ENCODE measurements around the gene GCSH.
A peak's percentile ranks its signal among the peaks of the same experiment; 100 is the strongest.

GCSH gene

GRCh38 chr16:81095953-81096714 lies at the start of gene GCSH:
Gene GCSH (minus strand): TSS chr16:81096395. CDS start chr16:81096278, 117 bp downstream.
- CTCF ChIA-PET: interaction anchor here (0.7 kb wide), 1 partner anchor 60 kb away, joined by 3 read pairs; the partner anchor contains the start of gene ATMIN
- DNase-seq (ENCODE audit: extremely low spot score): peak; percentile 98
- TF ChIP-seq CTCF (IDR thresholded peaks at IDR 0.05; ENCODE audit: control extremely low read depth, extremely low read depth, low read depth, missing control alignments): no peak
- POLR2A ChIA-PET: no interaction called here

GRCh38 chr16:81143921-81144471 lies 47.8 kb upstream of the GCSH start:
- TF ChIP-seq CTCF (IDR thresholded peaks at IDR 0.05; ENCODE audit: control extremely low read depth, extremely low read depth, low read depth, missing control alignments): no peak
- no peak for DNase-seq (ENCODE audit: extremely low spot score)
- POLR2A ChIA-PET: no interaction called here
- CTCF ChIA-PET: interaction anchor here (0.8 to 1.0 kb wide), 2 partner anchors 16 to 1312 kb away, joined by 3 read pairs; no protein-coding TSS in a partner anchor

- POLR2A ChIA-PET: no interaction called here
- CTCF ChIA-PET: interaction anchor here (1.0 kb wide), 1 partner anchor 18 kb away, joined by 3 read pairs; no protein-coding TSS in a partner anchor
- no peak for TF ChIP-seq CTCF (IDR thresholded peaks at IDR 0.05; ENCODE audit: control extremely low read depth, extremely low read depth, low read depth, missing control alignments)
- DNase-seq (ENCODE audit: extremely low spot score): no peak
Observed at GRCh38 chr16:81142864-81143263, 46.7 kb upstream of the GCSH start.

- no peak for DNase-seq (ENCODE audit: extremely low spot score)
- CTCF ChIA-PET: interaction anchor here (0.9 to 1.5 kb wide), 3 partner anchors 7 to 64 kb away, joined by 3 to 5 read pairs (median 3); no protein-coding TSS in a partner anchor
- POLR2A ChIA-PET: no interaction called here
- TF ChIP-seq CTCF (IDR thresholded peaks at IDR 0.05; ENCODE audit: control extremely low read depth, extremely low read depth, low read depth, missing control alignments): no peak
Observed at GRCh38 chr16:81140930-81141780, 45.0 kb upstream of the GCSH start.

GRCh38 chr16:81138831-81139557 lies 42.8 kb upstream of the GCSH start:
- TF ChIP-seq CTCF (IDR thresholded peaks at IDR 0.05; ENCODE audit: control extremely low read depth, extremely low read depth, low read depth, missing control alignments): no peak
- CTCF ChIA-PET: interaction anchor here (0.8 kb wide), 1 partner anchor 22 kb away, joined by 3 read pairs; no protein-coding TSS in a partner anchor
- no peak for DNase-seq (ENCODE audit: extremely low spot score)
- POLR2A ChIA-PET: no interaction called here

GRCh38 chr16:81137754-81138153 lies 41.6 kb upstream of the GCSH start:
- POLR2A ChIA-PET: no interaction called here
- CTCF ChIA-PET: no interaction called here
- no peak for TF ChIP-seq CTCF (IDR thresholded peaks at IDR 0.05; ENCODE audit: control extremely low read depth, extremely low read depth, low read depth, missing control alignments)
- no peak for DNase-seq (ENCODE audit: extremely low spot score)

Measured in GM10248 (cell line).